Measurements from ENCODE around the gene PCDHA4. TPM values are rescaled to one million over a fixed set of nuclear protein-coding genes. Genes with fewer than 3 reads are reported as not detected.
"Not testable (repeated sequence)": the region's sequence is repeated elsewhere in the genome, so short reads cannot be mapped to it uniquely, and the experiment has no call there.

Gene PCDHA4
- polyA plus RNA-seq, 2 donors, result 0.02 to 0.05 TPM

- WGBS, 2 donors, result 69 to 73% methylated on average over 42 to 43 of the region's 43 CpGs
- H3K4me3 ChIP-seq (ENCODE audit: low read depth in 1 of 2, low read length in 2 of 2), result no peak overlapping the region
- no peak overlapping the region for H3K27ac ChIP-seq (ENCODE audit: low read depth in 2 of 2, low read length in 1 of 2)
- H3K27me3 ChIP-seq (ENCODE audit: control insufficient read depth in 1 of 2, insufficient read depth in 2 of 2, low read length in 2 of 2), result no peaks in the 10 kb centered on the region
- H3K9me3 ChIP-seq (ENCODE audit: control insufficient read depth in 2 of 2, insufficient read depth in 1 of 2, low read depth in 1 of 2, low read length in 1 of 2), result peaks cover 11 to 16% of the 10 kb centered on the region in 2 donors
- no peaks in the 10 kb centered on the region for H3K4me1 ChIP-seq (ENCODE audit: control insufficient read depth in 2 of 2, insufficient read depth in 2 of 2, low read length in 1 of 2)
- H3K36me3 ChIP-seq (ENCODE audit: control insufficient read depth in 2 of 2, insufficient read depth in 2 of 2, low read length in 1 of 2), result no peaks in the 10 kb centered on the region
Measured at GRCh38 chr5:140808889-140809291, 2.0 kb downstream of the PCDHA4 start.

- 29 to 34% methylated on average over 39 of the region's 39 CpGs for WGBS, 2 donors
Measured at GRCh38 chr5:140821375-140822280, 14.8 kb downstream of the PCDHA4 start, which contains the start of gene PCDHA5. PCDHA5 (plus strand) TSS chr5:140821613.

GRCh38 chr5:140822281-140822629 lies 15.4 kb downstream of the PCDHA4 start:
- no peak overlapping the region for H3K27ac ChIP-seq (ENCODE audit: low read depth in 2 of 2, low read length in 1 of 2)
- no peaks in the 10 kb centered on the region for H3K4me1 ChIP-seq (ENCODE audit: control insufficient read depth in 2 of 2, insufficient read depth in 2 of 2, low read length in 1 of 2)
- no peak overlapping the region for H3K4me3 ChIP-seq (ENCODE audit: low read depth in 1 of 2, low read length in 2 of 2)
- H3K27me3 ChIP-seq (ENCODE audit: control insufficient read depth in 1 of 2, insufficient read depth in 2 of 2, low read length in 2 of 2), result no peaks in the 10 kb centered on the region
- peaks cover 18 to 19% of the 10 kb centered on the region in 2 donors for H3K9me3 ChIP-seq (ENCODE audit: control insufficient read depth in 2 of 2, insufficient read depth in 1 of 2, low read depth in 1 of 2, low read length in 1 of 2)
- 26 to 29% methylated on average over 6 of the region's 6 CpGs for WGBS, 2 donors
- no peaks in the 10 kb centered on the region for H3K36me3 ChIP-seq (ENCODE audit: control insufficient read depth in 2 of 2, insufficient read depth in 2 of 2, low read length in 1 of 2)

More at GRCh38 chr5:140821375-140822280, 14.8 kb downstream of the PCDHA4 start, which contains the start of gene PCDHA5:
- no peak within 1 kb of the TSS for H3K27ac ChIP-seq (ENCODE audit: low read depth in 2 of 2, low read length in 1 of 2)
- H3K4me3 ChIP-seq (ENCODE audit: low read depth in 1 of 2, low read length in 2 of 2), result no peak within 1 kb of the TSS
- H3K36me3 ChIP-seq (ENCODE audit: control insufficient read depth in 2 of 2, insufficient read depth in 2 of 2, low read length in 1 of 2), result no peaks in the 10 kb centered on the region
- H3K9me3 ChIP-seq (ENCODE audit: control insufficient read depth in 2 of 2, insufficient read depth in 1 of 2, low read depth in 1 of 2, low read length in 1 of 2), result peaks cover 18 to 19% of the 10 kb centered on the region in 2 donors
- H3K4me1 ChIP-seq (ENCODE audit: control insufficient read depth in 2 of 2, insufficient read depth in 2 of 2, low read length in 1 of 2), result no peaks in the 10 kb centered on the region
- H3K27me3 ChIP-seq (ENCODE audit: control insufficient read depth in 1 of 2, insufficient read depth in 2 of 2, low read length in 2 of 2), result no peaks in the 10 kb centered on the region

- H3K36me3 ChIP-seq (ENCODE audit: control insufficient read depth in 2 of 2, insufficient read depth in 2 of 2, low read length in 1 of 2); H3K27me3 ChIP-seq (ENCODE audit: control insufficient read depth in 1 of 2, insufficient read depth in 2 of 2, low read length in 2 of 2); H3K27ac ChIP-seq (ENCODE audit: low read depth in 2 of 2, low read length in 1 of 2); H3K4me1 ChIP-seq (ENCODE audit: control insufficient read depth in 2 of 2, insufficient read depth in 2 of 2, low read length in 1 of 2); H3K4me3 ChIP-seq (ENCODE audit: low read depth in 1 of 2, low read length in 2 of 2): not testable (repeated sequence)
- peaks cover 18 to 20% of the 10 kb centered on the region in 2 donors for H3K9me3 ChIP-seq (ENCODE audit: control insufficient read depth in 2 of 2, insufficient read depth in 1 of 2, low read depth in 1 of 2, low read length in 1 of 2)
- WGBS, 2 donors, result 57 to 60% methylated on average over 48 of the region's 48 CpGs
Measured at GRCh38 chr5:140822969-140823368, 16.1 kb downstream of the PCDHA4 start.

GRCh38 chr5:140823475-140823874 lies 16.6 kb downstream of the PCDHA4 start:
- H3K27ac ChIP-seq (ENCODE audit: low read depth in 2 of 2, low read length in 1 of 2), result no peak overlapping the region
- H3K9me3 ChIP-seq (ENCODE audit: control insufficient read depth in 2 of 2, insufficient read depth in 1 of 2, low read depth in 1 of 2, low read length in 1 of 2), result peaks cover 22 to 23% of the 10 kb centered on the region in 2 donors
- H3K4me1 ChIP-seq (ENCODE audit: control insufficient read depth in 2 of 2, insufficient read depth in 2 of 2, low read length in 1 of 2), result no peaks in the 10 kb centered on the region
- H3K27me3 ChIP-seq (ENCODE audit: control insufficient read depth in 1 of 2, insufficient read depth in 2 of 2, low read length in 2 of 2), result no peaks in the 10 kb centered on the region
- no peak overlapping the region for H3K4me3 ChIP-seq (ENCODE audit: low read depth in 1 of 2, low read length in 2 of 2)
- WGBS, 2 donors, result 58 to 62% methylated on average over 38 of the region's 38 CpGs
- no peaks in the 10 kb centered on the region for H3K36me3 ChIP-seq (ENCODE audit: control insufficient read depth in 2 of 2, insufficient read depth in 2 of 2, low read length in 1 of 2)

GRCh38 chr5:140827704-140828361 lies 21.0 kb downstream of the PCDHA4 start, which contains the start of gene PCDHA6:
PCDHA6 (plus strand) TSS chr5:140827960; CDS start chr5:140828092, 132 bp downstream.
- no peak within 1 kb of the TSS for H3K27ac ChIP-seq (ENCODE audit: low read depth in 2 of 2, low read length in 1 of 2)
- no peaks in the 10 kb centered on the region for H3K27me3 ChIP-seq (ENCODE audit: control insufficient read depth in 1 of 2, insufficient read depth in 2 of 2, low read length in 2 of 2)
- WGBS, 2 donors, result 20 to 24% methylated on average over 27 of the region's 27 CpGs
- H3K4me1 ChIP-seq (ENCODE audit: control insufficient read depth in 2 of 2, insufficient read depth in 2 of 2, low read length in 1 of 2), result no peaks in the 10 kb centered on the region
- no peak within 1 kb of the TSS for H3K4me3 ChIP-seq (ENCODE audit: low read depth in 1 of 2, low read length in 2 of 2)
- peaks cover 20 to 25% of the 10 kb centered on the region in 2 donors for H3K9me3 ChIP-seq (ENCODE audit: control insufficient read depth in 2 of 2, insufficient read depth in 1 of 2, low read depth in 1 of 2, low read length in 1 of 2)
- no peaks in the 10 kb centered on the region for H3K36me3 ChIP-seq (ENCODE audit: control insufficient read depth in 2 of 2, insufficient read depth in 2 of 2, low read length in 1 of 2)

GRCh38 chr5:140828362-140828737 lies 21.5 kb downstream of the PCDHA4 start:
- peaks cover 16 to 20% of the 10 kb centered on the region in 2 donors for H3K9me3 ChIP-seq (ENCODE audit: control insufficient read depth in 2 of 2, insufficient read depth in 1 of 2, low read depth in 1 of 2, low read length in 1 of 2)
- no peak overlapping the region for H3K4me3 ChIP-seq (ENCODE audit: low read depth in 1 of 2, low read length in 2 of 2)
- H3K4me1 ChIP-seq (ENCODE audit: control insufficient read depth in 2 of 2, insufficient read depth in 2 of 2, low read length in 1 of 2), result no peaks in the 10 kb centered on the region
- WGBS, 2 donors, result 18 to 31% methylated on average over 18 of the region's 18 CpGs
- H3K36me3 ChIP-seq (ENCODE audit: control insufficient read depth in 2 of 2, insufficient read depth in 2 of 2, low read length in 1 of 2), result no peaks in the 10 kb centered on the region
- H3K27ac ChIP-seq (ENCODE audit: low read depth in 2 of 2, low read length in 1 of 2), result no peak overlapping the region
- no peaks in the 10 kb centered on the region for H3K27me3 ChIP-seq (ENCODE audit: control insufficient read depth in 1 of 2, insufficient read depth in 2 of 2, low read length in 2 of 2)

- WGBS, 2 donors, result 43 to 50% methylated on average over 97 to 106 of the region's 106 CpGs
- H3K27me3 ChIP-seq (ENCODE audit: control insufficient read depth in 1 of 2, insufficient read depth in 2 of 2, low read length in 2 of 2); H3K4me1 ChIP-seq (ENCODE audit: control insufficient read depth in 2 of 2, insufficient read depth in 2 of 2, low read length in 1 of 2); H3K36me3 ChIP-seq (ENCODE audit: control insufficient read depth in 2 of 2, insufficient read depth in 2 of 2, low read length in 1 of 2); H3K4me3 ChIP-seq (ENCODE audit: low read depth in 1 of 2, low read length in 2 of 2); H3K27ac ChIP-seq (ENCODE audit: low read depth in 2 of 2, low read length in 1 of 2): not testable (repeated sequence)
- H3K9me3 ChIP-seq (ENCODE audit: control insufficient read depth in 2 of 2, insufficient read depth in 1 of 2, low read depth in 1 of 2, low read length in 1 of 2), result peaks cover 15 to 18% of the 10 kb centered on the region in 2 donors
Measured at GRCh38 chr5:140829511-140830501, 22.9 kb downstream of the PCDHA4 start.

- Histone ChIP-seq H3K27me3 (ENCODE audit: control insufficient read depth in 1 of 2, insufficient read depth in 2 of 2, low read length in 2 of 2) (no peaks in the 10 kb centered on the region), H3K9me3 (ENCODE audit: control insufficient read depth in 2 of 2, insufficient read depth in 1 of 2, low read depth in 1 of 2, low read length in 1 of 2) (peaks cover 21 to 27% of the 10 kb centered on the region in 2 donors), H3K4me3 (ENCODE audit: low read depth in 1 of 2, low read length in 2 of 2) (no peak within 1 kb of the TSS), H3K4me1 (ENCODE audit: control insufficient read depth in 2 of 2, insufficient read depth in 2 of 2, low read length in 1 of 2) (no peaks in the 10 kb centered on the region), H3K27ac (ENCODE audit: low read depth in 2 of 2, low read length in 1 of 2) (no peak within 1 kb of the TSS), H3K36me3 (ENCODE audit: control insufficient read depth in 2 of 2, insufficient read depth in 2 of 2, low read length in 1 of 2) (no peaks in the 10 kb centered on the region)
- 11 to 13% methylated on average over 8 of the region's 8 CpGs for WGBS, 2 donors
Measured at GRCh38 chr5:140833993-140834392, 27.1 kb downstream of the PCDHA4 start, which contains the start of gene PCDHA7. PCDHA7 (plus strand) TSS chr5:140834269; CDS start chr5:140834384, 115 bp downstream.
